ENCODE data around the gene CHST11.

DNA sequence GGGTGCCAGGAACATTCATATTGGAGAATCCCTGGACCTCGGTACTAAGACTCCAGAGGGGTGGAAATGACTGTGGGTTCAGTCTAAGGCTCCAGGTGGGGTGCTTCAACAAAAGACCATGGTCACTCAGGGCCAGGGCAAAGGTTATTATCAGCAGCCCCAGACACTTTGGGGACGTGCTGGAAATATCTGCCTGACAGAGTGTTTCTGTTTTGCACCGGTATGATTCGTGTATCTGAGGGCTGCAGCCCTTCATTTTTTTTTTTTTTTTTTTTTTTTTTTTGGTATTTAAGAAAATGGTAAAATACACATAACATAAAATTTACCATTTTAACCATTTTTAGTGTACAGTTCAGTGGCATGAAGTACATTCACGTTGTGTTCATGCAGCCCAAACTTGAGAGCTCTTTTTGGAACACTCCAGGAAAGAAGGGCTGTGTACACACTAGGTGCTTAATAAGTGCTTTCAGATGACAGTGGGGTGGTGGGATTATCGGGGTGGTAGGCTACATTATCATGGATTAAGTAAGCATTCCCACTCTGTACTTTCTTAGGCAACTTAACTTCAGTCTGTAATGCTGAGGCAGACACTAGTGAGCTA lies 120.3 kb downstream of the CHST11 start:
- TF ChIP-seq, protein P1, sequence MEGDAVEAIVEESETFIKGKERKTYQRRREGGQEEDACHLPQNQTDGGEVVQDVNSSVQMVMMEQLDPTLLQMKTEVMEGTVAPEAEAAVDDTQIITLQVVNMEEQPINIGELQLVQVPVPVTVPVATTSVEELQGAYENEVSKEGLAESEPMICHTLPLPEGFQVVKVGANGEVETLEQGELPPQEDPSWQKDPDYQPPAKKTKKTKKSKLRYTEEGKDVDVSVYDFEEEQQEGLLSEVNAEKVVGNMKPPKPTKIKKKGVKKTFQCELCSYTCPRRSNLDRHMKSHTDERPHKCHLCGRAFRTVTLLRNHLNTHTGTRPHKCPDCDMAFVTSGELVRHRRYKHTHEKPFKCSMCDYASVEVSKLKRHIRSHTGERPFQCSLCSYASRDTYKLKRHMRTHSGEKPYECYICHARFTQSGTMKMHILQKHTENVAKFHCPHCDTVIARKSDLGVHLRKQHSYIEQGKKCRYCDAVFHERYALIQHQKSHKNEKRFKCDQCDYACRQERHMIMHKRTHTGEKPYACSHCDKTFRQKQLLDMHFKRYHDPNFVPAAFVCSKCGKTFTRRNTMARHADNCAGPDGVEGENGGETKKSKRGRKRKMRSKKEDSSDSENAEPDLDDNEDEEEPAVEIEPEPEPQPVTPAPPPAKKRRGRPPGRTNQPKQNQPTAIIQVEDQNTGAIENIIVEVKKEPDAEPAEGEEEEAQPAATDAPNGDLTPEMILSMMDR (IDR thresholded peaks at IDR 0.05; ENCODE audit: low read depth, low read length, missing input control) = no peak
- TF ChIP-seq YY1 (IDR thresholded peaks at IDR 0.05) = no peak
- no peak for TF ChIP-seq JUND (IDR thresholded peaks at IDR 0.05)
- no peak for TF ChIP-seq EGR1 (IDR thresholded peaks at IDR 0.05; ENCODE audit: low read depth in 2 of 2)
- TF ChIP-seq ATF3 (IDR thresholded peaks at IDR 0.05) = no peak
- TF ChIP-seq RAD21 (IDR thresholded peaks at IDR 0.05) = no peak
- no peak for TF ChIP-seq REST (IDR thresholded peaks at IDR 0.05)
- TF ChIP-seq, protein P2, sequence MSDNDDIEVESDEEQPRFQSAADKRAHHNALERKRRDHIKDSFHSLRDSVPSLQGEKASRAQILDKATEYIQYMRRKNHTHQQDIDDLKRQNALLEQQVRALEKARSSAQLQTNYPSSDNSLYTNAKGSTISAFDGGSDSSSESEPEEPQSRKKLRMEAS (IDR thresholded peaks at IDR 0.05) = no peak
- TF ChIP-seq GABPA (IDR thresholded peaks at IDR 0.05 in 1 of 2, conservative IDR thresholded peaks at IDR 0.05 in 1 of 2) = no peak
- TF ChIP-seq TAF1 (conservative IDR thresholded peaks at IDR 0.05) = no peak
- no peak for TF ChIP-seq ZBTB33 (IDR thresholded peaks at IDR 0.05)

All from liver (tissue), 3 donors.